PC-9 (cell line): ENCODE measurements around the gene LRRN4CL. TPM values are rescaled to one million over a fixed set of nuclear protein-coding genes. Genes with fewer than 3 reads are reported as not detected.

ENCODE experiments used
- BruUV-seq: library from RNA; stranded (reverse); fragments of 400-500 nt; replicated peaks from 2 replicates; lab custom pipeline; 2021; lab: Mats Ljungman, UMichigan
- CTCF ChIA-PET: fragments of 300-600 bp; sonication (Branson Sonifier 250); formaldehyde crosslinking; loops from one replicate; lab custom pipeline; 2022; ENCODE audit warnings: antibody characterized with exemption; lab: Charles Lee
- POLR2A ChIA-PET: fragments of 300-600 bp; sonication (Branson Sonifier 250); formaldehyde crosslinking; loops from one replicate; lab custom pipeline; 2022; ENCODE audit warnings: antibody characterized with exemption; ENCODE audit not compliant: unreplicated experiment; lab: Charles Lee
- DNase-seq, 2 experiments: peaks; one replicate each; pipeline versions ENCODE4 v3.0.0 to v3.0.0-alpha.2; 2015 to 2022; ENCODE audit warnings: mixed read lengths in 1 of 2
- H2AFZ ChIP-seq: fragments of 200-600 bp; sonication (generic); 2 replicates; pipeline ENCODE4 v1.8.1; 2017; ENCODE audit warnings: antibody characterized with exemption
- H3F3A ChIP-seq: fragments of 200-600 bp; sonication (generic); 2 replicates; pipeline ENCODE4 v1.8.1; 2017; ENCODE audit warnings: antibody characterized with exemption, mild to moderate bottlenecking, low read depth; ENCODE audit not compliant: insufficient read depth
- H3K27ac ChIP-seq: fragments of 200-600 bp; sonication (generic); 2 replicates; pipeline ENCODE4 v1.6.1; 2016; ENCODE audit warnings: mixed run types
- H3K27me3 ChIP-seq: fragments of 200-600 bp; sonication (generic); 2 replicates; pipeline ENCODE4 v1.6.1; 2016; ENCODE audit warnings: low read depth, mixed run types; ENCODE audit not compliant: insufficient read depth
- H3K36me3 ChIP-seq: fragments of 200-600 bp; sonication (generic); 2 replicates; pipeline ENCODE4 v1.6.1; 2016; ENCODE audit warnings: low read depth, mixed run types
- H3K4me1 ChIP-seq: fragments of 200-600 bp; sonication (generic); replicated peaks from 2 replicates; pipeline ENCODE4 v1.6.1; 2016; ENCODE audit warnings: mixed run types; ENCODE audit not compliant: insufficient read depth
- H3K4me2 ChIP-seq: fragments of 200-600 bp; sonication (generic); 2 replicates; pipeline ENCODE4 v1.6.1; 2017; ENCODE audit warnings: mixed run types
- H3K4me3 ChIP-seq: fragments of 200-600 bp; sonication (generic); 2 replicates; pipeline ENCODE4 v1.6.1; 2016; ENCODE audit warnings: mixed run types
- H3K79me2 ChIP-seq: fragments of 200-600 bp; sonication (generic); 2 replicates; pipeline ENCODE4 v1.6.1; 2017; ENCODE audit warnings: low read depth, mixed run types
- H3K9me2 ChIP-seq: fragments of 200-600 bp; sonication (generic); 2 replicates; pipeline ENCODE4 v1.8.1; 2017; ENCODE audit warnings: mild to moderate bottlenecking; ENCODE audit not compliant: insufficient read depth
- H3K9me3 ChIP-seq: fragments of 200-600 bp; sonication (generic); 2 replicates; pipeline ENCODE4 v1.8.1; 2016; ENCODE audit warnings: low read depth; ENCODE audit not compliant: insufficient read depth
- H4K20me1 ChIP-seq: fragments of 200-600 bp; sonication (generic); 2 replicates; pipeline ENCODE4 v1.8.1; 2017; ENCODE audit not compliant: insufficient read depth
- CTCF ChIP-seq: fragments of 200-600 bp; sonication (generic); conservative IDR thresholded peaks from 2 replicates; pipeline ENCODE4 v1.6.1; 2017; ENCODE audit warnings: mixed run types, antibody characterized with exemption, mild to moderate bottlenecking, moderate library complexity
- EZH2 ChIP-seq: fragments of 200-600 bp; sonication (generic); IDR thresholded peaks from 2 replicates; pipeline ENCODE4 v1.8.0; 2017; ENCODE audit warnings: antibody characterized with exemption, low read depth
- intact Hi-C: fragments of 100-400 bp; cut with micrococcal nuclease; formaldehyde crosslinking; loops from one replicate; pipeline ENCODE4 v1.10.0; 2022; ENCODE audit not compliant: unreplicated experiment
- total RNA-seq: library from RNA; stranded (reverse); gene quantifications from 2 replicates; pipeline ENCODE4 v1.2.3, GENCODE V29; 2021

The LRRN4CL gene
- total RNA-seq, 1 experiment from 2014 or later: 1.3 TPM

GRCh38 chr11:62708392-62708791 is 19.1 kb upstream of the LRRN4CL start:
- H3K27ac ChIP-seq: peak overlapping the region; percentile 87
- BruUV-seq: no TSS peak
- H3F3A ChIP-seq: peaks cover 61% of the 10 kb centered on the region
- H3K4me2 ChIP-seq: peak overlapping the region; percentile 69
- peak overlapping the region; percentile 54 for H3K4me3 ChIP-seq
- CTCF ChIA-PET: interaction anchor here (0.6 to 0.9 kb wide), 2 partner anchors 16 to 46 kb away, joined by 3 to 4 read pairs; partner anchors contain the start of gene ZBTB3
- POLR2A ChIA-PET: interaction anchor here (0.6 to 0.9 kb wide), 2 partner anchors 43 to 45 kb away, joined by 4 to 5 read pairs; partner anchors contain the start of genes C11orf98, CSKMT and ZBTB3
- peaks cover 33% of the 10 kb centered on the region for H3K4me1 ChIP-seq
- no peaks in the 10 kb centered on the region for H3K9me2 ChIP-seq
- no peaks in the 10 kb centered on the region for H4K20me1 ChIP-seq
- peak overlapping the region; percentile 66; the same call in 1 of the 2 replicates for H2AFZ ChIP-seq
- intact Hi-C loops: loop anchor here (2.0 to 5.0 kb wide), 3 partner anchors 46 to 134 kb away; partner anchors contain the start of genes EML3, ROM1 and ZBTB3
- DNase-seq: peak in 1 of 2 experiments; percentile 20
- peaks cover 19% of the 10 kb centered on the region for H3K79me2 ChIP-seq
- TF ChIP-seq CTCF (no peak), EZH2 (no peak)
- H3K27me3 ChIP-seq: no peaks in the 10 kb centered on the region
- peaks cover 13% of the 10 kb centered on the region for H3K36me3 ChIP-seq
- H3K9me3 ChIP-seq: no peaks in the 10 kb centered on the region

- H3K9me2 ChIP-seq: no peaks in the 10 kb centered on the region
- H4K20me1 ChIP-seq: no peaks in the 10 kb centered on the region
- intact Hi-C loops: loop anchor here (5.0 kb wide), 2 partner anchors 95 to 135 kb away; partner anchors contain the start of genes EML3 and ROM1
- peak within 1 kb of the TSS; percentile 74 for H2AFZ ChIP-seq
- H3K36me3 ChIP-seq: peaks cover 6% of the 10 kb centered on the region
- no TSS peak for BruUV-seq
- peak within 1 kb of the TSS; percentile 87 for H3K27ac ChIP-seq
- H3K4me1 ChIP-seq: peaks cover 30% of the 10 kb centered on the region
- no peaks in the 10 kb centered on the region for H3K27me3 ChIP-seq
- H3K9me3 ChIP-seq: no peaks in the 10 kb centered on the region
- no peak for TF ChIP-seq CTCF
- TF ChIP-seq EZH2: no peak
- H3K4me3 ChIP-seq: peak within 1 kb of the TSS; percentile 89; the same call in 1 of the 2 replicates
- POLR2A ChIA-PET: no interaction called here
- DNase-seq: no peak
- CTCF ChIA-PET: no interaction called here
- peaks cover 51% of the 10 kb centered on the region for H3F3A ChIP-seq
- H3K79me2 ChIP-seq: peaks cover 19% of the 10 kb centered on the region
- peak within 1 kb of the TSS; percentile 96 for H3K4me2 ChIP-seq
Observed at GRCh38 chr11:62707277-62707861, 18.0 kb upstream of the LRRN4CL start, which contains the start of the genes BSCL2 and GNG3. Gene BSCL2 (minus strand): TSS chr11:62707424. CDS start chr11:62707195, 229 bp downstream. Gene GNG3 (plus strand): TSS chr11:62707676. CDS start chr11:62708296, 620 bp downstream.

- no TSS peak for BruUV-seq
- TF ChIP-seq EZH2 (no peak), CTCF (no peak)
- peaks cover 30% of the 10 kb centered on the region for H3K4me1 ChIP-seq
- intact Hi-C loops: loop anchor here (1.0 to 5.0 kb wide), 3 partner anchors 15 to 135 kb away; partner anchors contain the start of genes EML3 and ROM1
- no peak for DNase-seq
- H3K4me3 ChIP-seq: no peak overlapping the region
- H3F3A ChIP-seq: peaks cover 48% of the 10 kb centered on the region
- peaks cover 19% of the 10 kb centered on the region for H3K79me2 ChIP-seq
- H3K36me3 ChIP-seq: peaks cover 5% of the 10 kb centered on the region
- no peaks in the 10 kb centered on the region for H3K27me3 ChIP-seq
- CTCF ChIA-PET: interaction anchor here (0.6 kb wide), 1 partner anchor 80 kb away, joined by 4 read pairs; no protein-coding TSS in a partner anchor
- H3K4me2 ChIP-seq: peak overlapping the region; percentile 96
- no peaks in the 10 kb centered on the region for H4K20me1 ChIP-seq
- H3K9me3 ChIP-seq: no peaks in the 10 kb centered on the region
- H3K9me2 ChIP-seq: no peaks in the 10 kb centered on the region
- H2AFZ ChIP-seq: no peak overlapping the region
- POLR2A ChIA-PET: interaction anchor here (0.6 to 0.7 kb wide), 2 partner anchors 134 to 373 kb away, joined by 5 to 6 read pairs; no protein-coding TSS in a partner anchor
- H3K27ac ChIP-seq: no peak overlapping the region
Observed at GRCh38 chr11:62706850-62707247, 17.5 kb upstream of the LRRN4CL start.
